Kasumi-1 (cell line): Measurements from ENCODE around the gene CRELD1.
A peak's percentile ranks its signal among the peaks of the same experiment; 100 is the strongest.

ENCODE experiments used
- DNase-seq, 2 experiments: peaks; one replicate each; lab custom pipeline; 2025; lab: John Stamatoyannopoulos, UW

Gene CRELD1

GRCh38 chr3:9903904-9904303 is 29.7 kb upstream of the CRELD1 start:
- DNase-seq = no peak

GRCh38 chr3:9906480-9906879 is 27.2 kb upstream of the CRELD1 start:
- no peak for DNase-seq

GRCh38 chr3:9908286-9908685 is 25.3 kb upstream of the CRELD1 start:
- no peak for DNase-seq

GRCh38 chr3:9909221-9910013 is 24.2 kb upstream of the CRELD1 start:
- no peak for DNase-seq

GRCh38 chr3:9911863-9912262 is 21.8 kb upstream of the CRELD1 start:
- no peak for DNase-seq

- no peak for DNase-seq
Measured at GRCh38 chr3:9912294-9912935, 21.2 kb upstream of the CRELD1 start.

- no peak for DNase-seq
Measured at GRCh38 chr3:9913601-9914000, 20.0 kb upstream of the CRELD1 start.

GRCh38 chr3:9914011-9914410 is 19.6 kb upstream of the CRELD1 start:
- DNase-seq = no peak

- peak; percentile 71 to 79 for DNase-seq
Measured at GRCh38 chr3:9914559-9915253, 18.9 kb upstream of the CRELD1 start.

GRCh38 chr3:9915254-9916141 is 18.1 kb upstream of the CRELD1 start:
- peak; percentile 57 to 62 for DNase-seq

GRCh38 chr3:9916346-9916733 is 17.3 kb upstream of the CRELD1 start:
- DNase-seq = no peak

GRCh38 chr3:9916734-9917680 is 16.6 kb upstream of the CRELD1 start, which contains the start of gene IL17RC:
Gene IL17RC (plus strand): TSS chr3:9917098. CDS start chr3:9917316, 218 bp downstream.
- peak; percentile 87 to 89 for DNase-seq

- DNase-seq = no peak
Measured at GRCh38 chr3:9917820-9918219, 15.8 kb upstream of the CRELD1 start.

GRCh38 chr3:9918261-9919038 is 15.2 kb upstream of the CRELD1 start:
- DNase-seq = no peak

GRCh38 chr3:9928158-9928557 is 5.5 kb upstream of the CRELD1 start:
- no peak for DNase-seq

GRCh38 chr3:9930804-9931418 is 2.7 kb upstream of the CRELD1 start:
- peak; percentile 31 to 34 for DNase-seq

- no peak for DNase-seq
Measured at GRCh38 chr3:9932535-9932842, 1.1 kb upstream of the CRELD1 start.

GRCh38 chr3:9932843-9933560 is 632 bp upstream of the CRELD1 start:
- peak; percentile 82 to 88 for DNase-seq

- peak in 1 of 2 experiments; percentile 49 for DNase-seq
Measured at GRCh38 chr3:9934235-9934621, 594 bp downstream of the CRELD1 start.
